Adipose tissue (tissue), 3 donors: Measurements from ENCODE around the gene PGLYRP2. TPM values are rescaled to one million over a fixed set of nuclear protein-coding genes. Genes with fewer than 3 reads are reported as not detected.
A peak's percentile ranks its signal among the peaks of the same experiment; 100 is the strongest.
"Not testable (repeated sequence)": the region's sequence is repeated elsewhere in the genome, so short reads cannot be mapped to it uniquely, and the experiment has no call there.

Source experiments
- H3K27ac ChIP-seq: one replicate; pipeline ENCODE4 v1.5.1; 2013; ENCODE audit warnings: low read depth, low read length
- WGBS, 3 donors: extraction: QIAGEN DNeasy Blood & Tissue Kit; methylation state at CpG; one replicate each; pipeline ENCODE4 v1.1.7; 2013; 5-methylcytosine and 5-hydroxymethylcytosine counted together
- polyA plus RNA-seq, 3 donors: library from polyadenylated mRNA; stranded (reverse); fragments of 200-250 nt; gene quantifications; one replicate each; pipeline ENCODE4 v1.2.3, GENCODE V29; 2013
- donor health status: healthy with polysubstance abuse.
- donor health status: Bipolar disorder and iron deficiency.
- donor health status: healthy.

PGLYRP2 gene
- polyA plus RNA-seq, 3 donors, result 0.06 TPM; not detected in 2

DNA sequence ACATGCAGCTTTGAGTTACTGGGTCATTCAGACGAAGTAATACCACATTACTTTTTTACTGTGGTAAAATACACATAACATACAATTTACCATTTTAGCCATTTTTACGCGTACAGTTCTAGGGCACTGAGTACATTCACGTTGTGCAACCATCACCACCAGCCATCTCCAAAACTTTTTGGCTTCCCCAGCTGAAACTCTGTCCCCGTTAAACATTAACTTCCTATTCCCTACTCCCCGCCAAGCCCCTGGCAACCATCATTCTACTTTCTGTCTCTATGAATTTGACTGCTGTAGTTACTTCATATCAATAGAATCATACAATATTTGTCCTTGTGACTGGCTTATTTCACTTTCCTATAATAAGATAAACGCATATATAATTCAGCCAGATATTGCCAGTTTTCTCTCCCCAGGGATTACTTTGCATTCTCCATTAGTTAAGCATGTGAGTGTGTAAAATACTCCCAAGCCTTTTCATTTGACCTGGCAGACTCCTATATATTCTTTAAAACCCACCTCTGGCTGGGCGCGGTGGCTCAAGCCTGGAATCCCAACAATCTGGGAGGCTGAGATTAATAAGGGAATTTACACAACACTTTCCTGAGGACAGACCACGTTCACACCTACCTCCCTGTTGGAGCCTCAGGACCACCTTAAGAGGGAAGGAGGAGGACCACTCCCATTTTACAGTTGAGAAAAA lies 19.0 kb upstream of the PGLYRP2 start:
- 61 to 66% (median 66%) methylated on average over 10 of the region's 10 CpGs for WGBS, 3 donors
- no peak overlapping the region for H3K27ac ChIP-seq

GRCh38 chr19:15495151-15495550 lies 15.8 kb upstream of the PGLYRP2 start:
- H3K27ac ChIP-seq, result no peak overlapping the region
- WGBS, 3 donors, result 77 to 96% (median 85%) methylated on average over 1 of the region's 1 CpG

DNA sequence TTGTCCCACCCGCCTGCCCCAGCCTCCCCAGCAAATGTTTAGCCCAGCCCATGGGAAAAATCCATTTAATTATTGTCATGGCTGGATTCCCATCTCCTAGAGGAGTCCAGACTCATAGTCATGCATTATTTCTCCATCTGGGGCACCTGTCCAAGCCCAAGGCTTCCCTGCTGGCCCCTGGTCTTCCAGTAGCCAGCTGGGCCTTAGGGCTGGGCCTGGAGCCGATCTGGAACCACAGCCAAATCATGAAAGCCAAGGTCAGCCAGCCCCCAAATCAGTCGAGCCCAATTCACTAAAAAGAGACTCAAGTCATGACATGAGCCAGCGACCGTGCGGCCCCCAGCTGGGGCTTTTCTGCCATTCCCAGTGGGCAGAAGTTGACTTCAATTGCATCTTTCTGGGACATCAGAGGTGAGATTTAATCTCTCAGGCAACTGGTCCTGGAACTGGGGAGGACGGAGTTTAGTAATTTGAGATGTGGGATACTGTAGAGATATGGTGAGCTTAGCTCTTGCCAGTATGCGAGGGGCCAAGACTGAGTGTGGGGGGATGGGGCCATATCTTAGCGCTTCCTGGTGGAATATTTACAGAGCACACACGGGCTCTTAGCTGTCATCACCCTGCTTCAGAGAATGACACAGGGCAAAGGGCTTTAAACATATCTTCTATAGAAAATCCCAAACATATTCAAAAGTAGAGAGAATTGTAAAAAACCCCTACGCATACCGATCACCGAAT lies 9.4 kb upstream of the PGLYRP2 start:
- no peak overlapping the region for H3K27ac ChIP-seq
- WGBS, 3 donors, result 56 to 72% (median 65%) methylated on average over 13 of the region's 13 CpGs

DNA sequence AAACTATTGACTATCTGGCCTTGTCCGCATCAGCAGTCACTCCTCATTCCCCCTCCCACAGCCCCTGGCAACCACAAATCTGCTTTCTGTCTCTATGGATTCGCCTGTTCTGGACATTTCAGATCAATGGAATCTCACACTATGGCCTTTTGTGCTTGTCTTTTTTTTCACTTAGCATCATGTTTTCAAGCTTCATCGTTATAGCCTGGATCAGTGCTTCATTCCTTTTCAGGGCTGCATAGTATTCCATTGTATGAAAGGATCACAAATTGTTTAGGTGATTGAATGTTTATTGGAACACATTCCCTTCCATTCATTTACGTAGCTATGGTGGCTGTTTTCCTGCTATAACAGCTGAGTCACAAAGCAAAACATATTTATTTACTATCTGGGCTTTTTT lies 7.7 kb upstream of the PGLYRP2 start:
- no peak overlapping the region for H3K27ac ChIP-seq
- 87 to 94% (median 88%) methylated on average over 4 of the region's 4 CpGs for WGBS, 3 donors

GRCh38 chr19:15485768-15486167 lies 6.5 kb upstream of the PGLYRP2 start:
- 88 to 92% (median 88%) methylated on average over 5 of the region's 5 CpGs for WGBS, 3 donors
- H3K27ac ChIP-seq, result not testable (repeated sequence)

- not testable (repeated sequence) for H3K27ac ChIP-seq
- WGBS, 3 donors, result 88 to 91% (median 90%) methylated on average over 7 of the region's 7 CpGs
These were observed 1.7 kb upstream of the PGLYRP2 start for GRCh38 chr19:15480996-15481395.

DNA sequence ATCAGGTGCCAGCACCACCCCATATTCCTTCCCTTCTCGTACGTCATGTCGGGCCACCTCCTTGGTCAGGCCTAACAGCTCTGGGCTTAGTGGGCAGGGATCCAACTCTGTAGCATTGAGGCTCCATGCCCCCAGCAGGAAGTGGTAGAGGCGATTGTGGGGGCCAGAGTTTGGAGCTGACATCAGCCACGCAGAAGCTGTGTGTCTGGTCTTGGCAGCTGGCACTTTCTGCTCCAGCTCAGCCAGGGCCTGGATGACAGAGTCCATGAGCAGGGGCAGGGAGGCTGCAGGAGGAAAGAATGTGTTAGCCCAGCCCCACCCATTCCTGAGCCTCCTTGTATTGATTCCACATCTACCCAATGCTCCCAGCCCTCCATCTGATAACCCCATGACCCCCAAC lies 3.0 kb downstream of the PGLYRP2 start:
- no peak overlapping the region for H3K27ac ChIP-seq
- WGBS, 3 donors, result 57 to 69% (median 63%) methylated on average over 5 of the region's 5 CpGs

DNA sequence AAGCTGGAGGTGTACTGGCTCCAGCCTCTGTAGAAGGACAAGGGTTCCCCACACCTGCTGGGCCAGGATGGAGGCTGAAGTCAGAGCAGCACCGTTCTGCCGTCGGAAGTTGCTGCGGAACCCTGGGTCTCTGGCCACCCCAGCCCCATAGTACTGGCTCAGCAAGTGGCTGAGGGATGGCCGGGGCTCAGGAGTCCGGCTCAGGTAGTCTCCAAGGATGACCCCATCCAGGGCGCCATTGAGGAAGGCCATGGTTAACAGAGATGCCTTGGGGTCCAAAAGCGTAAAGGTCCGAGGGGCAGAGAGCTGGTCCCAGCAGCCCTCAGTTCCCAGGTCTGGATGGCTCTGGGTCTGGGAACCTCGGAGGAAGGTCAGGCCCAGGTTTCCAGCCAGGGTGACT lies 3.7 kb downstream of the PGLYRP2 start:
- WGBS, 3 donors, result 94 to 95% (median 95%) methylated on average over 10 of the region's 10 CpGs

GRCh38 chr19:15475169-15475568 lies 4.1 kb downstream of the PGLYRP2 start:
- H3K27ac ChIP-seq, result no peak overlapping the region
- 81 to 85% (median 82%) methylated on average over 4 of the region's 4 CpGs for WGBS, 3 donors

More for the DNA sequence above, 3.7 kb downstream of the PGLYRP2 start:
- no peak overlapping the region for H3K27ac ChIP-seq

DNA sequence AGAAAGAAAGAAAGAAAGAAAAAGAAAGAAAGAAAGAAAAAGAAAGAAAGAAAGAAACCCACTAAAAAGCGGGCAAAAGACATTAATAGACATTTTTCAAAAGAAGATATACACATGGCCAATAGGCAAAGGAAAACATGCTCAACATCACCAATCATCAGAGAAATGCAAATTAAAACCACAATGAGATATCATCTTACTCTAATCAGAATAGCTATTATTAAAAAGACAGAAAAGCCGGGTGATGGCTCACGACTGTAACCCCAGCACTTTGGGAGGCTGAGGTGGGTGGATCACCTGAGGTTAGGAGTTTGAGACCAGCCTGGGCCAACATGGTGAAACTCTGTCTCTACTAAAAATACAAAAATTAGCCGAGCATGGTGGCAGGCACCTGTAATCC lies 5.5 kb downstream of the PGLYRP2 start:
- not testable (repeated sequence) for H3K27ac ChIP-seq
- 68 to 75% (median 71%) methylated on average over 4 of the region's 4 CpGs for WGBS, 3 donors

DNA sequence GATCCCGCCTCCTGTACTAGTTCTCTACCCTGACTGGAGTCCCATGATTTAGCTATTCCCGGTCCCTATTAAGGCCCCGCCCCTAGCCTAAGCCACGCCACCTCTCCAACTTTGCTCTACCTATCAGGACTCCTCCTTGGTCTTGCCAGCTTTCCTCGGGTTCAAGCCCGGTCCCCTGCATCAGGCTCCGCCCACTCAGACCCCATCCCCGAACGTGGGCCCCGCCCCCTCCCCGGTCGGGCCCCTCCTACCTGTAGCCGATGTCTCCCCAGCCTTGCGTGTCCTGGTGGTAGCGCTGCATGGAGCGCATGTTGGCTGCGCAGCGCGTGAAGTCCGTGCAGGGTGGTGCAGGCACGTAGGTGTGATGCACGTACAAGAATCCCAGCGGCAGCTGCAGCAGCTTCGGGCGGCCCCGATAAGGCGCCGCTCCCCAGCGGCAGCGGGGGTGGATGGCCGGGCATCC lies 7.6 kb downstream of the PGLYRP2 start:
- 54 to 60% (median 54%) methylated on average over 31 of the region's 31 CpGs for WGBS, 3 donors
- no peak overlapping the region for H3K27ac ChIP-seq

DNA sequence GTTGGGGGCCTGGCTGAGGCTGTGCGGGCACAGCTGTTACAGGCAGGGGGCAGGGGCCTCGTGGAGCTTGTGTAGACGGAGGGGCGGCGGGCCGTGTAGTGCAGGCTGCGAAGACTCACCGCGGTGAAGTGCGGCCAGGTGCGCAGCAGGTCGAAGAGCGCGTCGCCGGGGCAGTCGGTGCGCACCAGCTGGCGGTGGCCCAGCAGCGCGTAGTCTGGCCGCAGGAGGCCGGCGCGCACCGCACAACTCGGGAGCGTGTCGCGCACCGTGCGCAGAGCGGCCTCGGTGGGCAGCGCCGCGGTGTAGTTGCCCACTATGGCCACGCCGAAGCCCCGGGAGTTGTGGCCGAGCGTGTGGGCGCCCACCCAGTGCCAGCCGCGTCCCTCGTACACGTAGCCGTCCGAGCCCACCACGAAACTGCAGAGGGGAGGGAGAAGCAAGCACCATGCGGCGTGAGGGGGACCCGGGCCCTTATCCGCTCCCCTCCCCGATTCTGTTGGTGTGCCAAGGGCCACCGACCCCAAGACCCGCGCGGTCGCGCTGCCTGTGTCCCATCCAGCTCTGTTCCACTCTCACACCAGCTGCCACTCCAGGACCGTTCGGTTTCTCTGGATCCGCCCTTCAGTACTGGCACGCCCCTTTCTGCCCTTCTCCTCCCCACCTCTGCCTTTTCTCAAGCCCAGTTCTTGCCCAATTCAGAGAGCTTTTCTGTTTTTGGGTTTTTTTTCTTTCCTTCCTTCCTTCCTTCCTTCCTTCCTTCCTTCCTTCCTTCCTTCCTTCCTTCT lies 9.6 kb downstream of the PGLYRP2 start:
- H3K27ac ChIP-seq, result no peak overlapping the region
- 3% methylated on average over 58 to 65 of the region's 65 CpGs for WGBS, 3 donors

DNA sequence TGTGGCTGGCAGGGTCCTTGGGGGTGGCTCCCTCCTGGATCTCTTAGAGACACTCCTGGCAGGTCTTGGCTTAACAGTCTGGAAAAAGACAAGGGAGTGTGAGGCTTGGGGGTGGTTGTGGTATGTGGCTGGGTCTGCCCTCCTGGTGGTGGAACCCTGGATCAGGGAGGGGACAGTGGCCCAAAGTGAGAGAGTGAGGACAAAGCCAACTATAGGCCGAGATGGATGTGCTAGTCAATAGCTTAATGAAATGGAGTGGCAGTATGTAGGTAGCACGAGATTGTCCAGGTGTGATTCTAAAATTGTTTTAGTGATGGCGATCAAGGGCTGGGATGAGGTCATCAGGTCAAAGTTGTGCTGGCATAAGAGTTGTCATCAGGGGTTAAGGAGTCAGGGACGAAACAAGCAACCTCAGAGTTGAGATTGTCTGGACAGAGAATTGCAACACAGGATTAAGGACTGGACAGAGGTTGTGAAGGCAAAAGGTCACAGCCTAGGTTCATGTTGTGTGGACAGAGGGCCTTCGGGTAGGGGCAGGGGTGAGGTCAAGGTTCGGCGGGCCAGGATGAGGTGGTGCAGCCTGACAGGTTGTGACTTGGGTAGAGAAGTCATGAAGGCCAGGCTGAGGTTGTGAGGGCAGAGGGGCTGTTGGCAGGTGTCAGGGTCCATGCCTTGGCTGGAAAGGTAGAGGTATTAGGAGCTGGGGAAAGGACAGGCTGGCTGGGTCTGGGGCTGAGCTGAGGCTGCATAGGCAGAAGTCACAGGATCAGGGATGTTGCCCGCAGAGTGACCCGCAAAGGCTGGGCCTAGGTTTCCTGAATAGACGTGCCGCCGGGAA lies 10.4 kb downstream of the PGLYRP2 start:
- WGBS, 3 donors, result 51 to 53% (median 53%) methylated on average over 12 of the region's 12 CpGs
- H3K27ac ChIP-seq, result no peak overlapping the region

GRCh38 chr19:15467734-15468214 lies 11.5 kb downstream of the PGLYRP2 start:
- no peak overlapping the region for H3K27ac ChIP-seq
- 73 to 77% (median 77%) methylated on average over 6 of the region's 6 CpGs for WGBS, 3 donors

GRCh38 chr19:15466851-15467733 lies 12.2 kb downstream of the PGLYRP2 start:
- 27 to 36% (median 33%) methylated on average over 8 of the region's 8 CpGs for WGBS, 3 donors

GRCh38 chr19:15464394-15465385 lies 14.6 kb downstream of the PGLYRP2 start, which contains the start of gene RASAL3:
TSS of gene RASAL3 (minus strand) at chr19:15464544. CDS start at chr19:15464358, 186 bp downstream.
- peak within 1 kb of the TSS; percentile 46 for H3K27ac ChIP-seq
- whole genome bisulfite sequencing, 3 donors, result 27 to 33% (median 32%) methylated on average over 16 to 17 of the region's 17 CpGs

More at GRCh38 chr19:15466851-15467733, 12.2 kb downstream of the PGLYRP2 start:
- H3K27ac ChIP-seq, result no peak overlapping the region
